ENCODE results near the gene TAL1.

DNA sequence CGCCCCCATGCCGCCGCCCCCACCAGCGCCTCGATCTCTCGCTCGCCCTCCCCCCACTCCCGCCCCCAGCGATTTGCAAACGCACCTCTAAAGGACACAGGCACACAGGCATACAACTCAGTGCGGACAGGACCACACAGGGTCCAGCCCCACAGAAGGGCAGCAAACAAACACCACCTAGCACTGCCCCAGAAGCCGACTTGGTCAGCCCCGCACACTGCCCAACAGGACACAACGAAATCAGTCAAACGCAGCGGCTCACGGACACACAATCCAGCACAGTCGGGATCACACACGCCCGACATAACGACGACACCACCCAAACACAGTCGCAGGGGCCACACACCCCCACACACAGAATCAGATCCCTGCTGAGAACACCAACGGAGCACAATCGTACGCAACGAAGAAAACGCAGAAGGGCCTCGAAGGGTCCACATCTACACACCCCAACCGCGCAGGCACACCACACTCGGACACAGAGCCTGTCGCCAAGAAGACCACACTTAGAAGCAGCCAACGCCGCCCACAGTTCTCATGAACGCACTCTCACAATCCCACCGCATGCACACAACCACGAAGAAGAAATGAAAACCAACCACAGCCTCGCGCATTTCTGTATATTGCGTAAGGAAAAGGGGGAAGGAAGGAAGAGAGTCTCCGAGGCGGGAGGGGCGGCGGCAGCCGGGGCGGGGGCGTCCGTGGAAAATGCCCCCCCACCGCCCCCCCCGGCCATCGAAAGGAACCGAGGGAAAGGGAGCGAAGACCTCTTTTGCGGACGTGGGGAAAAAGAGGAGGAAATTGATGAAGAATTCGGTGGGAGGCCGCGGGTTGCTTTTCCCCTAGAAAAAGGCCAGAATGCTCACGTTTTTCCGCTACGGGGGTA, 481 bp downstream of the TAL1 start:
- no peak for TF ChIP-seq RAD21 (IDR thresholded peaks at IDR 0.05; ENCODE audit: low read length)
- TF ChIP-seq, protein P1, sequence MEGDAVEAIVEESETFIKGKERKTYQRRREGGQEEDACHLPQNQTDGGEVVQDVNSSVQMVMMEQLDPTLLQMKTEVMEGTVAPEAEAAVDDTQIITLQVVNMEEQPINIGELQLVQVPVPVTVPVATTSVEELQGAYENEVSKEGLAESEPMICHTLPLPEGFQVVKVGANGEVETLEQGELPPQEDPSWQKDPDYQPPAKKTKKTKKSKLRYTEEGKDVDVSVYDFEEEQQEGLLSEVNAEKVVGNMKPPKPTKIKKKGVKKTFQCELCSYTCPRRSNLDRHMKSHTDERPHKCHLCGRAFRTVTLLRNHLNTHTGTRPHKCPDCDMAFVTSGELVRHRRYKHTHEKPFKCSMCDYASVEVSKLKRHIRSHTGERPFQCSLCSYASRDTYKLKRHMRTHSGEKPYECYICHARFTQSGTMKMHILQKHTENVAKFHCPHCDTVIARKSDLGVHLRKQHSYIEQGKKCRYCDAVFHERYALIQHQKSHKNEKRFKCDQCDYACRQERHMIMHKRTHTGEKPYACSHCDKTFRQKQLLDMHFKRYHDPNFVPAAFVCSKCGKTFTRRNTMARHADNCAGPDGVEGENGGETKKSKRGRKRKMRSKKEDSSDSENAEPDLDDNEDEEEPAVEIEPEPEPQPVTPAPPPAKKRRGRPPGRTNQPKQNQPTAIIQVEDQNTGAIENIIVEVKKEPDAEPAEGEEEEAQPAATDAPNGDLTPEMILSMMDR (IDR thresholded peaks at IDR 0.05): no peak
- no peak for TF ChIP-seq FOXJ3 (CRISPR knock-in tag; IDR thresholded peaks at IDR 0.05)
- TF ChIP-seq SMC3 (IDR thresholded peaks at IDR 0.05; ENCODE audit: low read depth, low read length): no peak
- TF ChIP-seq GATA2 (CRISPR knock-in tag; IDR thresholded peaks at IDR 0.05): no peak
- peak; percentile 99 for TF ChIP-seq EZH2phosphoT487 (IDR thresholded peaks at IDR 0.05; ENCODE audit: borderline replicate concordance, low read depth)
- TF ChIP-seq RFX5 (IDR thresholded peaks at IDR 0.05; ENCODE audit: low read length): no peak
- TF ChIP-seq, protein P2, sequence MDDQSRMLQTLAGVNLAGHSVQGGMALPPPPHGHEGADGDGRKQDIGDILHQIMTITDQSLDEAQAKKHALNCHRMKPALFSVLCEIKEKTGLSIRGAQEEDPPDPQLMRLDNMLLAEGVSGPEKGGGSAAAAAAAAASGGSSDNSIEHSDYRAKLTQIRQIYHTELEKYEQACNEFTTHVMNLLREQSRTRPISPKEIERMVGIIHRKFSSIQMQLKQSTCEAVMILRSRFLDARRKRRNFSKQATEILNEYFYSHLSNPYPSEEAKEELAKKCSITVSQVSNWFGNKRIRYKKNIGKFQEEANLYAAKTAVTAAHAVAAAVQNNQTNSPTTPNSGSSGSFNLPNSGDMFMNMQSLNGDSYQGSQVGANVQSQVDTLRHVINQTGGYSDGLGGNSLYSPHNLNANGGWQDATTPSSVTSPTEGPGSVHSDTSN (IDR thresholded peaks at IDR 0.05): no peak
- no peak for TF ChIP-seq MEF2A (IDR thresholded peaks at IDR 0.05; ENCODE audit: borderline replicate concordance, low read depth)
- TF ChIP-seq, protein P3, sequence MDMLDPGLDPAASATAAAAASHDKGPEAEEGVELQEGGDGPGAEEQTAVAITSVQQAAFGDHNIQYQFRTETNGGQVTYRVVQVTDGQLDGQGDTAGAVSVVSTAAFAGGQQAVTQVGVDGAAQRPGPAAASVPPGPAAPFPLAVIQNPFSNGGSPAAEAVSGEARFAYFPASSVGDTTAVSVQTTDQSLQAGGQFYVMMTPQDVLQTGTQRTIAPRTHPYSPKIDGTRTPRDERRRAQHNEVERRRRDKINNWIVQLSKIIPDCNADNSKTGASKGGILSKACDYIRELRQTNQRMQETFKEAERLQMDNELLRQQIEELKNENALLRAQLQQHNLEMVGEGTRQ (IDR thresholded peaks at IDR 0.05; ENCODE audit: borderline replicate concordance, low read depth, low read length): no peak
- no peak for TF ChIP-seq GABPA (IDR thresholded peaks at IDR 0.05; ENCODE audit: low read depth)
- no peak for TF ChIP-seq NRF1 (IDR thresholded peaks at IDR 0.05; ENCODE audit: low read depth, low read length)
- peak; percentile 77 for TF ChIP-seq POLR2AphosphoS5 (IDR thresholded peaks at IDR 0.05; ENCODE audit: low read depth, low read length)

Data from SK-N-SH (cell line).